AG09309 (cell line): ENCODE results near the gene XPC.

Source experiments
- DNase-seq: peaks from one replicate; pipeline ENCODE4 v3.0.0-alpha.2; 2010; ENCODE audit warnings: low read depth
- H3K4me3 ChIP-seq: 2 replicates; pipeline ENCODE4 v1.5.1; 2011; ENCODE audit warnings: mild to moderate bottlenecking, low read depth, low read length, moderate library complexity; ENCODE audit not compliant: control insufficient read depth
- CTCF ChIP-seq: IDR thresholded peaks from 2 replicates; pipeline ENCODE4 v1.5.1; 2011; ENCODE audit warnings: mild to moderate bottlenecking, low read depth, low read length, inconsistent platforms; ENCODE audit not compliant: insufficient read depth, control insufficient read depth; ENCODE audit errors: missing control alignments

XPC gene

GRCh38 chr3:14166877-14167603 is 11.4 kb downstream of the XPC start:
- DNase-seq = no peak
- TF ChIP-seq CTCF = no peak
- H3K4me3 ChIP-seq = no peak overlapping the region

- DNase-seq = no peak
- H3K4me3 ChIP-seq = no peak overlapping the region
- no peak for TF ChIP-seq CTCF
Observed at GRCh38 chr3:14162178-14162577, 16.2 kb downstream of the XPC start.

- H3K4me3 ChIP-seq = no peak overlapping the region
- DNase-seq = no peak
- TF ChIP-seq CTCF = no peak
Observed at GRCh38 chr3:14161282-14161681, 17.1 kb downstream of the XPC start.

GRCh38 chr3:14159426-14159825 is 19.0 kb downstream of the XPC start:
- no peak for TF ChIP-seq CTCF
- H3K4me3 ChIP-seq = no peak overlapping the region
- DNase-seq = no peak

- no peak for TF ChIP-seq CTCF
- H3K4me3 ChIP-seq = no peak overlapping the region
- no peak for DNase-seq
Observed at GRCh38 chr3:14158370-14158769, 20.0 kb downstream of the XPC start.

GRCh38 chr3:14157951-14158350 is 20.4 kb downstream of the XPC start:
- no peak for DNase-seq
- no peak overlapping the region for H3K4me3 ChIP-seq
- TF ChIP-seq CTCF = no peak
